ENCODE measurements around the gene BARX2. TPM values are rescaled to one million over a fixed set of nuclear protein-coding genes. Genes with fewer than 3 reads are reported as not detected.

Gene BARX2
- total RNA-seq, 1 donor from 2014 or later, result 0.41 TPM

GRCh38 chr11:129417458-129417857 lies 41.8 kb downstream of the BARX2 start:
- Histone ChIP-seq H3K27me3 (ENCODE audit: low read depth) (no peaks in the 10 kb centered on the region), H3K4me1 (no peaks in the 10 kb centered on the region), H3K9me3 (no peaks in the 10 kb centered on the region), H3K27ac (no peak overlapping the region), H3K36me3 (no peaks in the 10 kb centered on the region), H3K4me3 (no peak overlapping the region)
- intact Hi-C loops (cut with DNase I), result no loop called here
- DNase-seq (no peak), ATAC-seq (no peak)
- TF ChIP-seq, protein P1, sequence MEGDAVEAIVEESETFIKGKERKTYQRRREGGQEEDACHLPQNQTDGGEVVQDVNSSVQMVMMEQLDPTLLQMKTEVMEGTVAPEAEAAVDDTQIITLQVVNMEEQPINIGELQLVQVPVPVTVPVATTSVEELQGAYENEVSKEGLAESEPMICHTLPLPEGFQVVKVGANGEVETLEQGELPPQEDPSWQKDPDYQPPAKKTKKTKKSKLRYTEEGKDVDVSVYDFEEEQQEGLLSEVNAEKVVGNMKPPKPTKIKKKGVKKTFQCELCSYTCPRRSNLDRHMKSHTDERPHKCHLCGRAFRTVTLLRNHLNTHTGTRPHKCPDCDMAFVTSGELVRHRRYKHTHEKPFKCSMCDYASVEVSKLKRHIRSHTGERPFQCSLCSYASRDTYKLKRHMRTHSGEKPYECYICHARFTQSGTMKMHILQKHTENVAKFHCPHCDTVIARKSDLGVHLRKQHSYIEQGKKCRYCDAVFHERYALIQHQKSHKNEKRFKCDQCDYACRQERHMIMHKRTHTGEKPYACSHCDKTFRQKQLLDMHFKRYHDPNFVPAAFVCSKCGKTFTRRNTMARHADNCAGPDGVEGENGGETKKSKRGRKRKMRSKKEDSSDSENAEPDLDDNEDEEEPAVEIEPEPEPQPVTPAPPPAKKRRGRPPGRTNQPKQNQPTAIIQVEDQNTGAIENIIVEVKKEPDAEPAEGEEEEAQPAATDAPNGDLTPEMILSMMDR (IDR thresholded peaks at IDR 0.05), result no peak

GRCh38 chr11:129418039-129418438 lies 42.4 kb downstream of the BARX2 start:
- no peak overlapping the region for H3K4me3 ChIP-seq
- DNase-seq, result no peak
- H3K9me3 ChIP-seq, result no peaks in the 10 kb centered on the region
- no peak overlapping the region for H3K27ac ChIP-seq
- no peaks in the 10 kb centered on the region for H3K36me3 ChIP-seq
- intact Hi-C loops (cut with DNase I), result no loop called here
- TF ChIP-seq, protein P1 (IDR thresholded peaks at IDR 0.05), result no peak
- no peaks in the 10 kb centered on the region for H3K27me3 ChIP-seq (ENCODE audit: low read depth)
- ATAC-seq, result no peak
- no peaks in the 10 kb centered on the region for H3K4me1 ChIP-seq

DNA sequence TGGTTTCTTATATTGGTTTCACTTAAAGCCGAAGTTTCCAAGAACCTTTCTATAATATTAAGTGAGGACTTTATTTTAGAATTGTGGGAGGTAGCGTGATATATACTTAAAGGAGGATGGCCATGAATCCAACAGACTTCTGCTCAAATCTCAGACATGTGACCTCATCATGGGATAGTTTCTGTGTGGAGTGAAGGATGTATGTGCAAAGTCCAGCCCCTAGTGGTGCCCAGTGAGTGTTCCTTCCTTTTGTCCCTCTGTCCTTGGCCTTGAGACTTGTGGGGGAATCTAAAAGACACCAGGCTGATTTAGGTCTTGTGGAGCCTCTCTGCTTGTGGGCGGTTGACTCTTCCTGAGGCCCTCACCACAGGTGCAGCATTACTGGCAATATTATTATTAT lies 43.7 kb downstream of the BARX2 start:
- Histone ChIP-seq H3K4me1 (no peaks in the 10 kb centered on the region), H3K4me3 (no peak overlapping the region), H3K27ac (no peak overlapping the region), H3K36me3 (no peaks in the 10 kb centered on the region), H3K27me3 (ENCODE audit: low read depth) (no peaks in the 10 kb centered on the region), H3K9me3 (no peaks in the 10 kb centered on the region)
- DNase-seq (no peak), ATAC-seq (no peak)
- TF ChIP-seq, protein P1 (IDR thresholded peaks at IDR 0.05), result no peak
- intact Hi-C loops (cut with DNase I), result no loop called here

GRCh38 chr11:129423426-129423825 lies 47.8 kb downstream of the BARX2 start:
- ATAC-seq (no peak), DNase-seq (no peak)
- no peaks in the 10 kb centered on the region for H3K27me3 ChIP-seq (ENCODE audit: low read depth)
- TF ChIP-seq, protein P1 (IDR thresholded peaks at IDR 0.05), result no peak
- H3K4me3 ChIP-seq, result no peak overlapping the region
- no peaks in the 10 kb centered on the region for H3K9me3 ChIP-seq
- H3K27ac ChIP-seq, result no peak overlapping the region
- no peaks in the 10 kb centered on the region for H3K36me3 ChIP-seq
- intact Hi-C loops (cut with DNase I), result no loop called here
- H3K4me1 ChIP-seq, result no peaks in the 10 kb centered on the region

GRCh38 chr11:129425214-129425613 lies 49.6 kb downstream of the BARX2 start:
- TF ChIP-seq, protein P1 (IDR thresholded peaks at IDR 0.05), result no peak
- no peak for ATAC-seq
- intact Hi-C loops (cut with DNase I), result no loop called here

DNA sequence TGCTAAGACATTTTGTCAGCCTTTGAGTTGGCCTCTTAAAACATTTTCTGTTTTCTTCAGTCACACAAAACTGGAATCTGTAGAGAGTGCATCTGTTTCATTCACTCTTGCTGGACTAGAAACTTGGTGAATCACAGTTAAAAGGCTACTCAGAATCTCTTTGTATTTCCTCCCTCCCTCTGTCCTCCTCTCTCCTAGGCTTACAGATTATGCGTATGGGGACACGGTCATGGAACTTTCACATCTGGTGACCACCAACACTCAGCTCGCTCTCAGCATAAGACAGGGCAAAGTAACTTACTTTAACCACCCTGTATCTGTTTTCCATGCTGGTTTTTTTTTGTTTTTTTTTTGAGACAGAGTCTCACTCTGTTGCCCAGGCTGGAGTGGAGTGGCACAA lies 50.4 kb downstream of the BARX2 start:
- ATAC-seq, result no peak
- H3K4me1 ChIP-seq, result no peaks in the 10 kb centered on the region

More at GRCh38 chr11:129425214-129425613, 49.6 kb downstream of the BARX2 start:
- Histone ChIP-seq H3K9me3 (no peaks in the 10 kb centered on the region), H3K4me1 (no peaks in the 10 kb centered on the region), H3K27ac (no peak overlapping the region), H3K4me3 (no peak overlapping the region), H3K27me3 (ENCODE audit: low read depth) (no peaks in the 10 kb centered on the region), H3K36me3 (no peaks in the 10 kb centered on the region)
- DNase-seq, result no peak

More for the DNA sequence above, 50.4 kb downstream of the BARX2 start:
- Histone ChIP-seq H3K27me3 (ENCODE audit: low read depth) (no peaks in the 10 kb centered on the region), H3K27ac (no peak overlapping the region), H3K36me3 (no peaks in the 10 kb centered on the region), H3K4me3 (no peak overlapping the region), H3K9me3 (peaks cover 5% of the 10 kb centered on the region)
- TF ChIP-seq, protein P1 (IDR thresholded peaks at IDR 0.05), result no peak
- intact Hi-C loops (cut with DNase I), result no loop called here
- DNase-seq, result no peak

All from lower lobe of right lung (tissue), 2 donors.